ENCODE data around the gene COG3. TPM values are rescaled to one million over a fixed set of nuclear protein-coding genes. Genes with fewer than 3 reads are reported as not detected.
A peak's percentile ranks its signal among the peaks of the same experiment; 100 is the strongest.

COG3 gene
- total and polyA plus RNA-seq, 2 of the 13 experiments (the other 11 are each of a cell fraction or from before 2014, with no cell fraction given): 37.8 to 47.5 TPM

GRCh38 chr13:45447050-45447661 is 17.6 kb upstream of the COG3 start (continued):
- no peak for TF ChIP-seq KAT2B (IDR thresholded peaks at IDR 0.05; ENCODE audit: borderline replicate concordance, low read depth, low read length)
- no peak for TF ChIP-seq ZNF777 (CRISPR knock-in tag; IDR thresholded peaks at IDR 0.05)
- TF ChIP-seq ZBTB39 (CRISPR knock-in tag; IDR thresholded peaks at IDR 0.05): no peak
- TF ChIP-seq ZSCAN12 (CRISPR knock-in tag; IDR thresholded peaks at IDR 0.05): no peak
- TF ChIP-seq HCFC1 (IDR thresholded peaks at IDR 0.05; ENCODE audit: low read depth, low read length): no peak
- no peak for TF ChIP-seq TOE1 (CRISPR knock-in tag; IDR thresholded peaks at IDR 0.05)
- peak; percentile 90 for TF ChIP-seq KDM6A (CRISPR knock-in tag; IDR thresholded peaks at IDR 0.05; ENCODE audit: low read depth)
- TF ChIP-seq NFRKB (IDR thresholded peaks at IDR 0.05): no peak
- peak; percentile 79; the same call in 1 of the 2 replicates for TF ChIP-seq ZNF331 (CRISPR knock-in tag; IDR thresholded peaks at IDR 0.05)
- TF ChIP-seq JDP2 (CRISPR knock-in tag; IDR thresholded peaks at IDR 0.05; ENCODE audit: borderline replicate concordance): no peak
- no peak for TF ChIP-seq ZNF619 (CRISPR knock-in tag; IDR thresholded peaks at IDR 0.05)
- 0 out of 2 replicates have a peak, but pooled peaks have one; percentile 44 for TF ChIP-seq ADNP (CRISPR knock-in tag; IDR thresholded peaks at IDR 0.05)
- TF ChIP-seq SRF (IDR thresholded peaks at IDR 0.05; ENCODE audit: low read depth, low read length): no peak
- no peak for TF ChIP-seq PRPF4 (IDR thresholded peaks at IDR 0.05; ENCODE audit: low read depth, low read length, poor library complexity, severe bottlenecking)
- TF ChIP-seq U2AF1 (optimal IDR thresholded peaks at IDR 0.05; ENCODE audit: low read depth, low read length): no peak
- no peak for TF ChIP-seq HES4 (CRISPR knock-in tag; IDR thresholded peaks at IDR 0.05; ENCODE audit: borderline replicate concordance)
- TF ChIP-seq SPEN (CRISPR knock-in tag; IDR thresholded peaks at IDR 0.05; ENCODE audit: low read depth): peak; percentile 66; the same call in 1 of the 2 replicates
- TF ChIP-seq MXD3 (CRISPR knock-in tag; IDR thresholded peaks at IDR 0.05): no peak
- TF ChIP-seq SUZ12 (IDR thresholded peaks at IDR 0.05; ENCODE audit: low read depth, low read length): no peak
- no peak for TF ChIP-seq PCBP1 (IDR thresholded peaks at IDR 0.05; ENCODE audit: borderline replicate concordance, low read depth, low read length)
- no peak for TF ChIP-seq ZSCAN5A (CRISPR knock-in tag; IDR thresholded peaks at IDR 0.05; ENCODE audit: borderline replicate concordance)
- peak; percentile 48 for TF ChIP-seq GABPB1 (CRISPR knock-in tag; IDR thresholded peaks at IDR 0.05)
- TF ChIP-seq ZNF501 (CRISPR knock-in tag; IDR thresholded peaks at IDR 0.05): peak; percentile 68
- TF ChIP-seq TCF7 (IDR thresholded peaks at IDR 0.05; ENCODE audit: low read depth): peak; percentile 89
- TF ChIP-seq PHB2 (IDR thresholded peaks at IDR 0.05; ENCODE audit: partially characterized antibody): no peak
- TF ChIP-seq MLXIP (CRISPR knock-in tag; IDR thresholded peaks at IDR 0.05; ENCODE audit: borderline replicate concordance): no peak
- TF ChIP-seq STAT5B (CRISPR knock-in tag; IDR thresholded peaks at IDR 0.05): no peak
